Fibroblast of lung (primary cell): ENCODE data around the gene GPR150.

Experiments used
- EZH2 ChIP-seq: IDR thresholded peaks from 2 replicates; pipeline ENCODE4 v1.5.1; 2012; ENCODE audit warnings: low read length, control low read depth, mild to moderate bottlenecking; ENCODE audit errors: missing control alignments
- TF ChIP-seq, protein P1 (sequence below), 2 donors: IDR thresholded peaks in 1 of 2; conservative IDR thresholded peaks in 1 of 2; 1 replicate in 1 of 2; 2 replicates in 1 of 2; pipeline ENCODE4 v1.5.1; 2011 to 2012; ENCODE audit warnings: low read length in 2 of 2, control low read depth in 1 of 2, inconsistent platforms in 1 of 2, low read depth in 1 of 2, mild to moderate bottlenecking in 1 of 2

DNA sequence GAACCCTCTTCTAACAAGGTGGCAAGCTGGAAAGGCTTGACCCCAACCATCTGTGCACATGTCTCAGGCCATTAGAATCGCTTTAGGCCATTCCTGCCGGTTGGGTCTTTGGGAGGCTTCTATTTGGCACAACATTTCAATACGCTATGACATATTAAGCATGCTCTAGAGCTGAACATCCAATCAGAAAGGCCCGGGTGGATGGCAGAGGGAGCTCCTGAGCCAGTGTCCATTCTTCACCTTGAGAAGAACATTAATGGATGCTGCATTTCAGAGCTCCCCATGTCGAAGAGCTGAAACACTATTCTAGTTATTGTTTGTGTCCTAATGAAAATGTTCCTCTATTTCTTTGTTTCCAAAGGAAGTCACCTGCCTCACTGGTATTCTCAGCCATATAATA is 50.1 kb downstream of the GPR150 start:
- TF ChIP-seq, protein P1, sequence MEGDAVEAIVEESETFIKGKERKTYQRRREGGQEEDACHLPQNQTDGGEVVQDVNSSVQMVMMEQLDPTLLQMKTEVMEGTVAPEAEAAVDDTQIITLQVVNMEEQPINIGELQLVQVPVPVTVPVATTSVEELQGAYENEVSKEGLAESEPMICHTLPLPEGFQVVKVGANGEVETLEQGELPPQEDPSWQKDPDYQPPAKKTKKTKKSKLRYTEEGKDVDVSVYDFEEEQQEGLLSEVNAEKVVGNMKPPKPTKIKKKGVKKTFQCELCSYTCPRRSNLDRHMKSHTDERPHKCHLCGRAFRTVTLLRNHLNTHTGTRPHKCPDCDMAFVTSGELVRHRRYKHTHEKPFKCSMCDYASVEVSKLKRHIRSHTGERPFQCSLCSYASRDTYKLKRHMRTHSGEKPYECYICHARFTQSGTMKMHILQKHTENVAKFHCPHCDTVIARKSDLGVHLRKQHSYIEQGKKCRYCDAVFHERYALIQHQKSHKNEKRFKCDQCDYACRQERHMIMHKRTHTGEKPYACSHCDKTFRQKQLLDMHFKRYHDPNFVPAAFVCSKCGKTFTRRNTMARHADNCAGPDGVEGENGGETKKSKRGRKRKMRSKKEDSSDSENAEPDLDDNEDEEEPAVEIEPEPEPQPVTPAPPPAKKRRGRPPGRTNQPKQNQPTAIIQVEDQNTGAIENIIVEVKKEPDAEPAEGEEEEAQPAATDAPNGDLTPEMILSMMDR (conservative IDR thresholded peaks at IDR 0.05 in 1 of 2, IDR thresholded peaks at IDR 0.05 in 1 of 2; ENCODE audit: low read depth in 1 of 2, low read length in 2 of 2) = no peak
- no peak for TF ChIP-seq EZH2
